NB4 (cell line): ENCODE measurements around the gene PLCH2.

Source experiments
- DNase-seq: peaks from one replicate; pipeline ENCODE4 v3.0.0; 2010; ENCODE audit warnings: low read depth
- H3K4me3 ChIP-seq: one replicate; pipeline ENCODE4 v1.5.1; 2011; ENCODE audit warnings: mild to moderate bottlenecking, low read depth, low read length, moderate library complexity
- CTCF ChIP-seq: IDR thresholded peaks from one replicate; pipeline ENCODE4 v1.5.1; 2012; ENCODE audit warnings: low read depth, low read length
- MAX ChIP-seq: IDR thresholded peaks from 2 replicates; pipeline ENCODE4 v1.6.1; 2011; ENCODE audit warnings: low read depth, low read length
- MYC ChIP-seq: IDR thresholded peaks from 2 replicates; pipeline ENCODE4 v1.6.1; 2011; ENCODE audit warnings: low read depth, low read length
- POLR2A ChIP-seq: IDR thresholded peaks from 2 replicates; pipeline ENCODE4 v1.6.1; 2011; ENCODE audit warnings: mild to moderate bottlenecking; ENCODE audit not compliant: insufficient read length; ENCODE audit errors: extremely low read depth

Gene PLCH2

GRCh38 chr1:2445823-2446215, 30.3 kb upstream of the PLCH2 start:
- H3K4me3 ChIP-seq, result no peak overlapping the region
- TF ChIP-seq POLR2A (no peak), MAX (no peak), CTCF (no peak), MYC (no peak)
- DNase-seq, result no peak

GRCh38 chr1:2446394-2446793, 29.7 kb upstream of the PLCH2 start:
- no peak overlapping the region for H3K4me3 ChIP-seq
- peak; percentile 62 for DNase-seq
- no peak for TF ChIP-seq POLR2A
- TF ChIP-seq MAX, result no peak
- no peak for TF ChIP-seq MYC
- TF ChIP-seq CTCF, result no peak

GRCh38 chr1:2446861-2447260, 29.2 kb upstream of the PLCH2 start:
- H3K4me3 ChIP-seq, result no peak overlapping the region
- no peak for TF ChIP-seq MAX
- no peak for TF ChIP-seq POLR2A
- TF ChIP-seq MYC, result no peak
- no peak for TF ChIP-seq CTCF
- DNase-seq, result no peak

GRCh38 chr1:2447276-2448097, 28.6 kb upstream of the PLCH2 start:
- no peak overlapping the region for H3K4me3 ChIP-seq
- TF ChIP-seq MAX, result no peak
- no peak for TF ChIP-seq POLR2A
- TF ChIP-seq MYC, result no peak
- TF ChIP-seq CTCF, result no peak
- DNase-seq, result no peak

- TF ChIP-seq POLR2A (no peak), CTCF (no peak), MAX (no peak), MYC (no peak)
- H3K4me3 ChIP-seq, result no peak overlapping the region
- DNase-seq, result peak; percentile 61
Measured at GRCh38 chr1:2448098-2448445, 28.0 kb upstream of the PLCH2 start.
